Smooth muscle cell (in vitro differentiated cells): ENCODE data around the gene TBX15. TPM values are rescaled to one million over a fixed set of nuclear protein-coding genes. Genes with fewer than 3 reads are reported as not detected.

Experiments
- DNase-seq: peaks from one replicate; lab custom pipeline; 2025; ENCODE audit not compliant: unreplicated experiment; lab: John Stamatoyannopoulos, UW
- H2AFZ ChIP-seq: fragments of 200-600 bp; sonication (generic); 2 replicates; pipeline ENCODE4 v1.6.0; 2016; ENCODE audit warnings: antibody characterized with exemption, low read depth, mild to moderate bottlenecking
- H3F3A ChIP-seq: fragments of 200-600 bp; sonication (generic); 2 replicates; pipeline ENCODE4 v1.6.0; 2017; ENCODE audit warnings: antibody characterized with exemption, low read depth
- H3K27ac ChIP-seq: fragments of 200-600 bp; sonication (generic); 2 replicates; pipeline ENCODE4 v1.5.1; 2016; ENCODE audit warnings: low read depth, mild to moderate bottlenecking
- H3K27me3 ChIP-seq: fragments of 200-600 bp; sonication (generic); 2 replicates; pipeline ENCODE4 v1.6.1; 2016; ENCODE audit warnings: low read depth, mild to moderate bottlenecking
- H3K36me3 ChIP-seq: fragments of 200-600 bp; sonication (generic); 2 replicates; pipeline ENCODE4 v1.5.1; 2016; ENCODE audit warnings: low read depth
- H3K4me1 ChIP-seq: fragments of 200-600 bp; sonication (generic); 2 replicates; pipeline ENCODE4 v1.5.1; 2016; ENCODE audit warnings: low read depth
- H3K4me2 ChIP-seq: fragments of 200-600 bp; sonication (generic); 2 replicates; pipeline ENCODE4 v1.6.0; 2016; ENCODE audit warnings: mild to moderate bottlenecking
- H3K4me3 ChIP-seq: fragments of 200-600 bp; sonication (generic); 2 replicates; pipeline ENCODE4 v1.5.1; 2016; ENCODE audit warnings: mild to moderate bottlenecking
- H3K79me2 ChIP-seq: fragments of 200-600 bp; sonication (generic); 2 replicates; pipeline ENCODE4 v1.6.0; 2016; ENCODE audit warnings: low read depth, mild to moderate bottlenecking
- H3K9ac ChIP-seq: fragments of 200-600 bp; sonication (generic); 2 replicates; pipeline ENCODE4 v1.6.0; 2016; ENCODE audit warnings: low read depth
- H3K9me3 ChIP-seq: fragments of 200-600 bp; sonication (generic); replicated peaks from 2 replicates; pipeline ENCODE4 v1.5.1; 2016; ENCODE audit warnings: low read depth
- H4K20me1 ChIP-seq: fragments of 200-600 bp; sonication (generic); 2 replicates; pipeline ENCODE4 v1.6.0; 2016; ENCODE audit warnings: low read depth
- CTCF ChIP-seq: fragments of 200-600 bp; sonication (generic); IDR thresholded peaks from 2 replicates; pipeline ENCODE4 v1.5.1; 2017; ENCODE audit warnings: borderline replicate concordance, mild to moderate bottlenecking, antibody characterized with exemption; ENCODE audit not compliant: insufficient read depth, poor library complexity, severe bottlenecking
- WGBS: methylation state at CpG from one replicate; pipeline ENCODE4 v1.1.7; 2016; ENCODE audit warnings: low lambda C conversion rate; 5-methylcytosine and 5-hydroxymethylcytosine counted together
- polyA plus RNA-seq: library from polyadenylated mRNA; unstranded; fragments of >200 nt; fragmentation: Nextera tagmentation; extraction: Ambion mirVana; gene quantifications from 2 replicates; pipeline ENCODE4 v1.2.1, GENCODE V29; 2016
- total RNA-seq: library from RNA; depleted of rRNA; stranded (reverse); fragments of >200 nt; gene quantifications from 2 replicates; pipeline ENCODE4 v1.2.3, GENCODE V29; 2014

The TBX15 gene
- total and polyA plus RNA-seq, 2 experiments from 2014 or later = 2.7 to 3.5 TPM

- Histone ChIP-seq H3K36me3 (no peaks in the 10 kb centered on the region), H3K79me2 (no peaks in the 10 kb centered on the region), H3K4me2 (no peak overlapping the region), H3K9ac (no peak overlapping the region), H3K27ac (no peak overlapping the region), H3K4me3 (no peak overlapping the region), H3K9me3 (no peaks in the 10 kb centered on the region), H3K27me3 (no peaks in the 10 kb centered on the region), H4K20me1 (no peaks in the 10 kb centered on the region), H3F3A (no peaks in the 10 kb centered on the region), H2AFZ (no peak overlapping the region), H3K4me1 (no peaks in the 10 kb centered on the region)
- 79% methylated on average over 1 of the region's 1 CpG for whole genome bisulfite sequencing
- no peak for TF ChIP-seq CTCF
- no peak for DNase-seq
Measured at GRCh38 chr1:118933051-118933781, 54.9 kb downstream of the TBX15 start.

- Histone ChIP-seq H3K4me2 (no peak overlapping the region), H3K9ac (no peak overlapping the region), H3F3A (no peaks in the 10 kb centered on the region), H3K4me3 (no peak overlapping the region), H3K79me2 (no peaks in the 10 kb centered on the region), H3K27ac (no peak overlapping the region), H3K27me3 (no peaks in the 10 kb centered on the region), H2AFZ (no peak overlapping the region), H4K20me1 (no peaks in the 10 kb centered on the region), H3K4me1 (no peaks in the 10 kb centered on the region), H3K9me3 (no peaks in the 10 kb centered on the region), H3K36me3 (no peaks in the 10 kb centered on the region)
- no peak for TF ChIP-seq CTCF
- WGBS = 81% methylated on average over 1 of the region's 1 CpG
- DNase-seq = no peak
Measured at GRCh38 chr1:118931876-118932275, 56.3 kb downstream of the TBX15 start.

- Histone ChIP-seq H3K9ac (no peak overlapping the region), H3K79me2 (no peaks in the 10 kb centered on the region), H2AFZ (no peak overlapping the region), H4K20me1 (no peaks in the 10 kb centered on the region), H3K4me1 (no peaks in the 10 kb centered on the region), H3K36me3 (no peaks in the 10 kb centered on the region), H3F3A (no peaks in the 10 kb centered on the region), H3K4me2 (no peak overlapping the region), H3K27ac (no peak overlapping the region), H3K27me3 (no peaks in the 10 kb centered on the region), H3K4me3 (no peak overlapping the region), H3K9me3 (no peaks in the 10 kb centered on the region)
- 69% methylated on average over 2 of the region's 2 CpGs for WGBS
- no peak for DNase-seq
- TF ChIP-seq CTCF = no peak
Measured at GRCh38 chr1:118928739-118929554, 59.2 kb downstream of the TBX15 start.
